Endothelial cell of umbilical vein (primary cell): Measurements from ENCODE around the gene TOB1. TPM values are rescaled to one million over a fixed set of nuclear protein-coding genes. Genes with fewer than 3 reads are reported as not detected.
"Not testable (repeated sequence)": the region's sequence is repeated elsewhere in the genome, so short reads cannot be mapped to it uniquely, and the experiment has no call there.

Experiments
- BruUV-seq: library from RNA; stranded (reverse); fragments of 400-500 nt; replicated peaks from 2 replicates; lab custom pipeline; 2021; lab: Mats Ljungman, UMichigan
- CTCF ChIA-PET: fragments of 300-600, 350-600 bp; sonication (Branson Sonifier 250); formaldehyde crosslinking; loops from one replicate; lab custom pipeline; 2021; ENCODE audit warnings: antibody characterized with exemption, inconsistent platforms; lab: Charles Lee
- POLR2A ChIA-PET: fragments of 300-600, 350-600 bp; sonication (Branson Sonifier 250); formaldehyde crosslinking; loops from one replicate; lab custom pipeline; 2021; ENCODE audit warnings: antibody characterized with exemption, inconsistent platforms; lab: Charles Lee
- DNase-seq: peaks from one replicate; pipeline ENCODE4 v3.0.0-alpha.2; 2011; ENCODE audit warnings: low read depth, low spot score
- FAIRE-seq: peaks from 2 replicates; lab custom pipeline; 2011; peaks lifted over from hg19 to GRCh38; lab: Jason Lieb, UNC
- H2AFZ ChIP-seq: 2 replicates; pipeline ENCODE4 v1.6.0; 2012; ENCODE audit warnings: low read depth, low read length, control low read depth, inconsistent platforms
- H3K27ac ChIP-seq: 2 replicates; pipeline ENCODE4 v1.5.1; 2011; ENCODE audit warnings: low read depth, mild to moderate bottlenecking, control low read depth, low read length, moderate library complexity; ENCODE audit not compliant: insufficient read depth
- H3K27me3 ChIP-seq, 2 experiments: 2 replicates each; pipeline versions ENCODE4 v1.6.0 to v1.6.1; 2011; ENCODE audit warnings: low read length in 2 of 2, mixed read lengths in 1 of 2; ENCODE audit not compliant: control insufficient read depth in 2 of 2, insufficient read depth in 2 of 2
- H3K36me3 ChIP-seq, 2 experiments: 2 replicates in 1 of 2; 3 replicates in 1 of 2; pipeline ENCODE4 v1.5.1; 2011; ENCODE audit warnings: low read length in 2 of 2, mild to moderate bottlenecking in 1 of 2, moderate library complexity in 1 of 2; ENCODE audit not compliant: control insufficient read depth in 2 of 2, insufficient read depth in 2 of 2; ENCODE audit errors: extremely low read depth in 1 of 2
- H3K4me1 ChIP-seq: 3 replicates; pipeline ENCODE4 v1.5.1; 2011; ENCODE audit warnings: mild to moderate bottlenecking, low read length; ENCODE audit not compliant: control insufficient read depth, insufficient read depth; ENCODE audit errors: extremely low read depth
- H3K4me2 ChIP-seq: 2 replicates; pipeline ENCODE4 v1.6.1; 2011; ENCODE audit warnings: low read length, control low read depth, mixed read lengths; ENCODE audit not compliant: insufficient read depth
- H3K4me3 ChIP-seq, 3 experiments: fragments of 200-600 bp in 1 of 3; sonication (generic), shearing (Covaris generic) in 1 of 3; replicated peaks in 1 of 3; 2 replicates each; pipeline ENCODE4 v1.5.1; 2011 to 2016; ENCODE audit warnings: control low read depth in 3 of 3, low read length in 3 of 3, mild to moderate bottlenecking in 2 of 3, inconsistent platforms in 1 of 3, low read depth in 1 of 3, moderate library complexity in 1 of 3; ENCODE audit not compliant: insufficient read depth in 1 of 3
- H3K79me2 ChIP-seq: 2 replicates; pipeline ENCODE4 v1.6.0; 2012; ENCODE audit warnings: low read length, inconsistent platforms; ENCODE audit not compliant: control insufficient read depth, insufficient read depth
- H3K9ac ChIP-seq: replicated peaks from 2 replicates; pipeline ENCODE3; 2011; ENCODE audit warnings: low read length, control low read depth; ENCODE audit not compliant: insufficient read depth; ENCODE audit errors: extremely low read depth
- H3K9me1 ChIP-seq: replicated peaks from 3 replicates; pipeline ENCODE4 v1.6.0; 2011; ENCODE audit warnings: mild to moderate bottlenecking, low read length; ENCODE audit not compliant: control insufficient read depth, insufficient read depth; ENCODE audit errors: extremely low read depth
- H3K9me3 ChIP-seq: replicated peaks from 2 replicates; pipeline ENCODE4 v1.5.1; 2012; ENCODE audit warnings: low read length, inconsistent platforms; ENCODE audit not compliant: control insufficient read depth, insufficient read depth
- H4K20me1 ChIP-seq: replicated peaks from 2 replicates; pipeline ENCODE3; 2011; ENCODE audit warnings: mild to moderate bottlenecking, low read length; ENCODE audit not compliant: control insufficient read depth, insufficient read depth; ENCODE audit errors: extremely low read depth
- EZH2 ChIP-seq: IDR thresholded peaks from 2 replicates; pipeline ENCODE4 v1.6.1; 2012; ENCODE audit warnings: borderline replicate concordance, low read depth, mild to moderate bottlenecking, moderate library complexity, low read length, inconsistent platforms; ENCODE audit not compliant: severe bottlenecking
- FOS ChIP-seq: IDR thresholded peaks from 2 replicates; pipeline ENCODE4 v1.6.1; 2011; ENCODE audit warnings: mild to moderate bottlenecking, low read length, moderate library complexity, borderline replicate concordance; ENCODE audit not compliant: insufficient read depth
- GATA2 ChIP-seq: IDR thresholded peaks from 2 replicates; pipeline ENCODE4 v1.7.0; 2011; ENCODE audit warnings: low read depth, mild to moderate bottlenecking, moderate library complexity, mixed read lengths, low read length; ENCODE audit not compliant: insufficient read length, insufficient read depth
- JUN ChIP-seq: IDR thresholded peaks from 2 replicates; pipeline ENCODE4 v1.6.1; 2011; ENCODE audit warnings: borderline replicate concordance, low read depth; ENCODE audit not compliant: insufficient read length, insufficient read depth
- MAX ChIP-seq: IDR thresholded peaks from 2 replicates; pipeline ENCODE4 v1.6.1; 2011; ENCODE audit not compliant: insufficient read depth, insufficient read length
- MYC ChIP-seq: IDR thresholded peaks from one replicate; pipeline ENCODE4 v1.6.1; 2011; ENCODE audit warnings: mild to moderate bottlenecking, low read depth, low read length
- POLR2A ChIP-seq: IDR thresholded peaks from 2 replicates; pipeline ENCODE4 v1.6.1; 2012; ENCODE audit warnings: low read depth, mild to moderate bottlenecking, control low read depth, low read length
- POLR2AphosphoS5 ChIP-seq: IDR thresholded peaks from 2 replicates; pipeline ENCODE4 v1.6.1; 2012; ENCODE audit warnings: low read depth, mild to moderate bottlenecking, control low read depth, low read length, moderate library complexity; ENCODE audit not compliant: insufficient read depth
- dilution Hi-C: fragments of 300-500 bp; cut with MboI; formaldehyde crosslinking; loops from one replicate; pipeline ENCODE4 v1.15.0; 2019; ENCODE audit warnings: low sequenced_read_pairs; ENCODE audit not compliant: extremely low pct_ligation_motif_present
- intact Hi-C: fragments of 100-400 bp; cut with micrococcal nuclease; formaldehyde crosslinking; loops from one replicate; pipeline ENCODE4 v1.10.0; 2022
- polyA plus RNA-seq, 4 experiments: library from polyadenylated mRNA; depleted of rRNA in 3 of 4; stranded (reverse) in 3 of 4; unstranded in 1 of 4; fragments of >200 nt; gene quantifications; 2 replicates each; pipeline versions ENCODE4 v1.2.1 to v1.2.3, GENCODE V29; 2011 to 2012; ENCODE audit warnings: missing spikeins in 1 of 4
- total RNA-seq: library from RNA; stranded (reverse); gene quantifications from 2 replicates; pipeline ENCODE4 v1.2.3, GENCODE V29; 2021

Gene TOB1
- total and polyA plus RNA-seq, 2 donors (not counting 3 experiments of a cell fraction or from before 2014, with no cell fraction given), result 3.3 to 12.9 TPM

- no peak for FAIRE-seq
- POLR2A ChIA-PET, result no interaction called here
Observed at GRCh38 chr17:50898369-50899004, 32.3 kb upstream of the TOB1 start.

GRCh38 chr17:50894513-50894912 lies 28.4 kb upstream of the TOB1 start:
- H3K4me1 ChIP-seq, H3K4me3 ChIP-seq, H3K9me3 ChIP-seq, BruUV-seq, CTCF ChIA-PET, H3K36me3 ChIP-seq, DNase-seq, H3K9ac ChIP-seq, H3K9me1 ChIP-seq, H3K27me3 ChIP-seq, intact Hi-C loops, H3K4me2 ChIP-seq, POLR2A ChIA-PET, H3K79me2 ChIP-seq, H3K27ac ChIP-seq, H2AFZ ChIP-seq, dilution Hi-C loops, H4K20me1 ChIP-seq, FAIRE-seq: not testable (repeated sequence)

More at GRCh38 chr17:50898369-50899004, 32.3 kb upstream of the TOB1 start:
- no peak for DNase-seq
- no peak overlapping the region for H3K9ac ChIP-seq
- dilution Hi-C loops, result no loop called here
- H3K4me1 ChIP-seq, result no peaks in the 10 kb centered on the region
- H3K9me3 ChIP-seq, result no peaks in the 10 kb centered on the region
- no peak overlapping the region for H2AFZ ChIP-seq
- no peaks in the 10 kb centered on the region for H3K36me3 ChIP-seq
- TF ChIP-seq JUN (no peak), GATA2 (no peak), FOS (no peak), MAX (no peak), MYC (no peak), POLR2A (no peak), EZH2 (no peak), POLR2AphosphoS5 (no peak)
- no peak overlapping the region for H3K4me2 ChIP-seq
- no peaks in the 10 kb centered on the region for H3K9me1 ChIP-seq
- BruUV-seq, result no TSS peak
- H4K20me1 ChIP-seq, result no peaks in the 10 kb centered on the region
- CTCF ChIA-PET, result interaction anchor here (1.2 to 1.5 kb wide), 2 partner anchors 58 to 367 kb away, joined by 3 to 4 read pairs; no protein-coding TSS in a partner anchor
- intact Hi-C loops, result no loop called here
- H3K79me2 ChIP-seq, result no peaks in the 10 kb centered on the region
- H3K4me3 ChIP-seq, result no peak overlapping the region
- no peak overlapping the region for H3K27ac ChIP-seq
- H3K27me3 ChIP-seq, result peaks cover 3 to 7% of the 10 kb centered on the region in 2 experiments
